Measurements from ENCODE around the gene DIPK1A.

- TF ChIP-seq POLR2AphosphoS5 (IDR thresholded peaks at IDR 0.05; ENCODE audit: low read depth, low read length) (no peak), POLR2A (IDR thresholded peaks at IDR 0.05; ENCODE audit: low read depth, low read length) (no peak), TAF1 (IDR thresholded peaks at IDR 0.05; ENCODE audit: borderline replicate concordance, low read depth, low read length) (no peak)
These were observed 138.4 kb downstream of the DIPK1A start for GRCh38 chr1:92822879-92823278.
